GM20000 (cell line): Measurements from ENCODE around the gene ADO.

Experiments used
- DNase-seq: peaks from one replicate; pipeline ENCODE4 v3.0.0; 2012; ENCODE audit warnings: low spot score
- TF ChIP-seq, protein P1 (sequence below): IDR thresholded peaks from 2 replicates; pipeline ENCODE4 v1.5.1; 2012; ENCODE audit warnings: mild to moderate bottlenecking, control low read depth; ENCODE audit errors: extremely low read depth, missing control alignments

ADO gene

GRCh38 chr10:62795100-62795499, 9.4 kb upstream of the ADO start:
- no peak for DNase-seq
- TF ChIP-seq, protein P1, sequence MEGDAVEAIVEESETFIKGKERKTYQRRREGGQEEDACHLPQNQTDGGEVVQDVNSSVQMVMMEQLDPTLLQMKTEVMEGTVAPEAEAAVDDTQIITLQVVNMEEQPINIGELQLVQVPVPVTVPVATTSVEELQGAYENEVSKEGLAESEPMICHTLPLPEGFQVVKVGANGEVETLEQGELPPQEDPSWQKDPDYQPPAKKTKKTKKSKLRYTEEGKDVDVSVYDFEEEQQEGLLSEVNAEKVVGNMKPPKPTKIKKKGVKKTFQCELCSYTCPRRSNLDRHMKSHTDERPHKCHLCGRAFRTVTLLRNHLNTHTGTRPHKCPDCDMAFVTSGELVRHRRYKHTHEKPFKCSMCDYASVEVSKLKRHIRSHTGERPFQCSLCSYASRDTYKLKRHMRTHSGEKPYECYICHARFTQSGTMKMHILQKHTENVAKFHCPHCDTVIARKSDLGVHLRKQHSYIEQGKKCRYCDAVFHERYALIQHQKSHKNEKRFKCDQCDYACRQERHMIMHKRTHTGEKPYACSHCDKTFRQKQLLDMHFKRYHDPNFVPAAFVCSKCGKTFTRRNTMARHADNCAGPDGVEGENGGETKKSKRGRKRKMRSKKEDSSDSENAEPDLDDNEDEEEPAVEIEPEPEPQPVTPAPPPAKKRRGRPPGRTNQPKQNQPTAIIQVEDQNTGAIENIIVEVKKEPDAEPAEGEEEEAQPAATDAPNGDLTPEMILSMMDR = no peak

- TF ChIP-seq, protein P1 = no peak
- DNase-seq = no peak
These were observed 8.8 kb upstream of the ADO start for GRCh38 chr10:62795762-62796161.

DNA sequence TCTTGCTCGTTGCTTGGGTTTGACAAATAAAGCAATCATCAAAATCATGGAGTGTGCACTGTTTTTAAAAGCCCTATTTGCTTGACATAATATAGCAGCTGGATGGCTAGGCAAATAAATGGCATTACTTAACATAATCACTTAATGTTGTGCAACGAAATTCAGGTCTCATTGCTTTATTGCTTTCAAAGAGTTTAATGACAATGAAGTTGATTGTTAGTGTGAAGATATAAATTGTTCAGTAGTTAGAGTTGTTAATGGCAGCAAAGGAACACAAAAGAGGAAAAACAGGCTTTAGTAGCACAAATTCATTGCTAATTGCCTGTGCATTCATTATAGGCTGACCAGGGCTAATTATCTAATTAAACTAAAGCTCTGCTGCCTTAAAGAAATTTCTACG, 7.6 kb upstream of the ADO start:
- no peak for DNase-seq
- TF ChIP-seq, protein P1 = no peak

- TF ChIP-seq, protein P1 = no peak
- DNase-seq = no peak
These were observed 2.6 kb upstream of the ADO start for GRCh38 chr10:62801871-62802270.

DNA sequence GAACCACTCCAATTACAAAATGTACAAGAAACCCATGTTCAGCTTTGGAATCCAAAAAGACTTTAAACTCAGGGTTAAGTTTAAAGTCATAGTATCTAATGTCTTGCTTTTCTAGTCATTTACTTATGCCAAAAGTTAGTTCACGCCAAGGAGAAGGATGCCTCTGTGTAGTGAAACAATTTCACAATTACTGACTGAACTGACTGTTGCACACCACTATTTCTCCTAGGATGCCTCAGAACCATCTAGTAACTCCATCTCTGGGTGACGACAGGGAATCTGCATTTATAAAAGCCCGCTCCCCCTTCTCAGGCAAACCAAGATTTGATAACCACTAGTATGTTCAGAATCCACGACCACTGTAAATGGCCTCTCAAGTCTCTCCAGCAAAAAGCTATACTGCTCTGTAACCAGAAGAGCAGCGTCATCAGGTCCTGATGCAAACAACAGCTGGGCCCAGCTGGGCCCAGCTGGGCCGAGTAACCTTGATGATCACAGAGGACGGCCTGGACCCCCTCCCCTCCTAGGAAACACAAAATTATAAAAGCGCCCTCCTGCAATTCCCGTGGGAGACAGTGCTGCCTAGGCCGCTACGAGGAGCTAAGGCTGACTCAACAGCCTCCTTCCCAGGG, 680 bp upstream of the ADO start:
- DNase-seq = no peak

DNA sequence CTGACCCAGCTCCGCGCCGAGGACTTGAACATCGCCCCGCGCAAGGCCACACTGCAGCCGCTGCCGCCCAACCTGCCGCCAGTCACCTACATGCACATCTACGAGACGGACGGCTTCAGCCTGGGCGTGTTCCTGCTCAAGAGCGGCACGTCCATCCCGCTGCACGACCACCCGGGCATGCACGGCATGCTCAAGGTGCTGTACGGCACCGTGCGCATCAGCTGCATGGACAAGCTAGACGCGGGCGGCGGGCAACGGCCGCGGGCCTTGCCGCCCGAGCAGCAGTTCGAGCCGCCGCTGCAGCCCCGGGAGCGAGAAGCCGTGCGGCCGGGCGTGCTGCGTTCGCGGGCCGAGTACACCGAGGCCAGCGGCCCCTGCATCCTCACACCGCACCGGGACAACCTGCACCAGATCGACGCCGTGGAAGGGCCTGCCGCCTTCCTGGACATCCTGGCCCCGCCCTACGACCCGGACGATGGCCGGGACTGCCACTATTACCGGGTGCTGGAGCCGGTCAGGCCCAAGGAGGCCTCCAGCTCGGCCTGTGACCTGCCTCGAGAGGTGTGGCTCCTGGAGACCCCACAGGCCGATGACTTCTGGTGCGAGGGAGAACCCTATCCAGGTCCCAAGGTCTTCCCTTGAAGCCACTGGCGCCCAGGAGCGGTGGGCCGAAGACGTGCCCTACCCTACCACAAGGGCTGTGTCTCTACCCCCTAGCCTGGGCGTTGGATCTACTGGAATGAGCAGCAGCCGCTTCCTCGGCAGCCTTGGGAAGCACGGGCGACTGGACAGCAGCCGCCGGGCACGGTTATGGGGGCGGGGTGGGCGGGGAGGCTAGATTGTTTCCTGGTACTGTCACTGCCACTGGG, 945 bp downstream of the ADO start:
- no peak for DNase-seq
- TF ChIP-seq, protein P1 = no peak

More for the DNA sequence above, 680 bp upstream of the ADO start:
- TF ChIP-seq, protein P1 = no peak

GRCh38 chr10:62806251-62806650, 1.7 kb downstream of the ADO start:
- no peak for DNase-seq
- TF ChIP-seq, protein P1 = no peak
